ENCODE data around the gene MCM9.

DNA sequence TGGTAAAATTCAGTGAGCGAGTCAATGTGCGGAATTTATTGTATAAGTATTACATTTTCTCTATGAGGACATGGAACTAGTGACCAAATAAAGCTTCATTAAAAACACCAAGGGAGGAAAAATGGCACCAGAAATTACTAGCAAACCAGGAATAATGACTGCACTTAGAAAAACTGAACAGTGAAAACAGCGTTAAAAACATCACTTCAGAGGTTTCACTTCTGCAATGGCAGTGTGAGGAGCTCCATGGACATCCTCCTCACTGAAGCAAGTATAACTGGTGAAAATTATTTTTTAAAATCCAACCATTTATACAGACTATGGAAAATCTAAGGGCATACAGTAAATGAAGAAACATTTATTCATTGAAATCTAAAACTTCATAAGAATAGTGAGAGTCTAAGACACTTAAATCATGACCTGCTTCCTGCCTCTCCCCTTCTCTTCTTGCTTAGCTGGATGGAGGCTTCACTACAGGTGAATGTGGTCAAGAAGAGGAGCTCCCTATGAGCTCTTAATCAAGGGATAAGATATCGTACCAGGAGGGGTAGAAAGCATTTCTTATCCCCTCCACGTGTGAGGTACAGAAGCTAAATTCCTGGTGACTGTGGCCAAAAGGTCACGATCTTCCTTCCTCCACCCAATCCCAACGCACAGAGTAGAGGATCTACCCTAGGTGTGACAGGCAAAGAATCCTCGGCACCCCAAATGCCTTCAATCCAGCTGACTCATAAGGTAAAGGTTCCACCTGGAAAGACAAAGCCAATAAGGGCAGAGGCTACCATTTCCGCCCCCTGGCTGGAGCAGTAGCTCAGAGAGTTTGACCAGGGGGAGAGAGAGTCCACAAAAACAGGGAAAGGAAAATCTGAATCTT is 53.3 kb downstream of the MCM9 start:
- TF ChIP-seq ZNF274 (IDR thresholded peaks at IDR 0.05; ENCODE audit: low read depth, low read length) (no peak), SUZ12 (IDR thresholded peaks at IDR 0.05; ENCODE audit: extremely low read depth, insufficient read depth, insufficient read length) (no peak)
